Mucosa of descending colon (tissue), 3 donors: ENCODE results near the gene FBXL3. TPM values are rescaled to one million over a fixed set of nuclear protein-coding genes. Genes with fewer than 3 reads are reported as not detected.
A peak's percentile ranks its signal among the peaks of the same experiment; 100 is the strongest.
"Not testable (repeated sequence)": the region's sequence is repeated elsewhere in the genome, so short reads cannot be mapped to it uniquely, and the experiment has no call there.

Source experiments
- ATAC-seq: fragments of 200-7000 bp; cut with Tn5 transposase; one replicate; pipeline ENCODE4 v1.9.1; 2020; ENCODE audit warnings: mild to moderate bottlenecking, moderate library complexity
- DNase-seq, 3 donors: peaks; one replicate each; pipeline ENCODE4 v3.0.0-alpha.2; 2020
- H3K36me3 ChIP-seq: fragments of 200-600 bp; one replicate; pipeline ENCODE4 v1.8.0; 2021; ENCODE audit warnings: low read depth, mild to moderate bottlenecking
- H3K4me1 ChIP-seq: fragments of 200-600 bp; one replicate; pipeline ENCODE4 v1.8.0; 2021; ENCODE audit warnings: low read depth, mild to moderate bottlenecking
- H3K4me3 ChIP-seq: fragments of 200-600 bp; one replicate; pipeline ENCODE4 v1.8.0; 2021; ENCODE audit warnings: mild to moderate bottlenecking
- H3K9me3 ChIP-seq: fragments of 200-600 bp; one replicate; pipeline ENCODE4 v1.8.0; 2021; ENCODE audit warnings: mild to moderate bottlenecking
- intact Hi-C, 2 donors: fragments of 100-400 bp; cut with DNase I in 1 of 2; cut with micrococcal nuclease in 1 of 2; formaldehyde crosslinking; loops; one replicate each; pipeline versions ENCODE4 v1.11.0 to v1.11.1; 2022; cut with DNase I, micrococcal nuclease
- total RNA-seq, 3 donors: library from RNA; stranded (reverse); fragmentation: NEBNext Ultra II Directional in 2 of 3; extraction: Animal tissue kit (Norgen Biotek cat#: 25700) in 2 of 3; gene quantifications; one replicate each; pipeline versions ENCODE4 v1.2.1 to v1.2.4, GENCODE V29; 2021 to 2023
- TF ChIP-seq, protein P1 (sequence below): fragments of 200-600 bp; IDR thresholded peaks from one replicate; pipeline ENCODE4 v1.8.0; 2022; ENCODE audit warnings: antibody characterized with exemption, mild to moderate bottlenecking
- donor health status: DM: no; HTN: no; CAD: no; lungs with moderate emphysema.
- donor health status: DM: no; HTN: no; CAD: no.
- donor health status: DM: no; HTN: yes; CAD: no.

Gene FBXL3
- total RNA-seq, 3 donors from 2014 or later = 40.5 to 57.1 (median 56.0) TPM

DNA sequence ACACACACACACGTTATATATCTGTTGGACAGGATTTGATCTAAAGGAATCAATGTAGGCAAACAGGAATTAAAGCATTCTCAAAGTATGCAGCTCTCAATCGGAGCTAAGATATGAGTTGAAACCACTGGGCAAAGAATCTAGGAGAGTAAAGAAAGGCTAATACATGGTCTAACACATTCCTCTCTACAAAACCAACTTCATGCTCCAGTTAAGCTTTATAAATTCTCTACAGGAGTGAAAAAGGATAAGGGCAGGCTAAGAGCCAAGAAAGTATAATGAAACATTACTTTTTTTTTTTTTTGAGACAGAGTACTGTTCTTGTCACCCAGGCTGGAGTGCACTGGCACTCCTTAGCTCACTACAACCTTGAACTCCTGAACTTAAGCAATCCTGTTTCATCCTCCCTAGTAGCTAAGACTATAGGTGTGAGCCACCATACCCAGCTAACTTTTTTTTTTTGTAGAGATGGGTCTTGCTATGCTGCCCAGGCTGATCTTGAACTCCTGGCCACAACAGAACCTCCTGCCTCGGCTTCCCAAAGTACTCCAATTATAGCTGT lies 10.6 kb downstream of the FBXL3 start:
- TF ChIP-seq, protein P1, sequence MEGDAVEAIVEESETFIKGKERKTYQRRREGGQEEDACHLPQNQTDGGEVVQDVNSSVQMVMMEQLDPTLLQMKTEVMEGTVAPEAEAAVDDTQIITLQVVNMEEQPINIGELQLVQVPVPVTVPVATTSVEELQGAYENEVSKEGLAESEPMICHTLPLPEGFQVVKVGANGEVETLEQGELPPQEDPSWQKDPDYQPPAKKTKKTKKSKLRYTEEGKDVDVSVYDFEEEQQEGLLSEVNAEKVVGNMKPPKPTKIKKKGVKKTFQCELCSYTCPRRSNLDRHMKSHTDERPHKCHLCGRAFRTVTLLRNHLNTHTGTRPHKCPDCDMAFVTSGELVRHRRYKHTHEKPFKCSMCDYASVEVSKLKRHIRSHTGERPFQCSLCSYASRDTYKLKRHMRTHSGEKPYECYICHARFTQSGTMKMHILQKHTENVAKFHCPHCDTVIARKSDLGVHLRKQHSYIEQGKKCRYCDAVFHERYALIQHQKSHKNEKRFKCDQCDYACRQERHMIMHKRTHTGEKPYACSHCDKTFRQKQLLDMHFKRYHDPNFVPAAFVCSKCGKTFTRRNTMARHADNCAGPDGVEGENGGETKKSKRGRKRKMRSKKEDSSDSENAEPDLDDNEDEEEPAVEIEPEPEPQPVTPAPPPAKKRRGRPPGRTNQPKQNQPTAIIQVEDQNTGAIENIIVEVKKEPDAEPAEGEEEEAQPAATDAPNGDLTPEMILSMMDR = no peak
- no peaks in the 10 kb centered on the region for H3K9me3 ChIP-seq
- intact Hi-C loops = no loop called here
- peaks cover 36% of the 10 kb centered on the region for H3K4me1 ChIP-seq
- peak; percentile 67 for ATAC-seq
- no peak for DNase-seq
- H3K36me3 ChIP-seq = no peaks in the 10 kb centered on the region
- H3K4me3 ChIP-seq = no peak overlapping the region

GRCh38 chr13:77014906-77015685 lies 11.9 kb downstream of the FBXL3 start:
- Histone ChIP-seq H3K36me3 (no peaks in the 10 kb centered on the region), H3K9me3 (no peaks in the 10 kb centered on the region), H3K4me3 (no peak overlapping the region), H3K4me1 (peaks cover 24% of the 10 kb centered on the region)
- intact Hi-C loops = no loop called here
- DNase-seq (no peak), ATAC-seq (no peak)
- TF ChIP-seq, protein P1 = no peak

DNA sequence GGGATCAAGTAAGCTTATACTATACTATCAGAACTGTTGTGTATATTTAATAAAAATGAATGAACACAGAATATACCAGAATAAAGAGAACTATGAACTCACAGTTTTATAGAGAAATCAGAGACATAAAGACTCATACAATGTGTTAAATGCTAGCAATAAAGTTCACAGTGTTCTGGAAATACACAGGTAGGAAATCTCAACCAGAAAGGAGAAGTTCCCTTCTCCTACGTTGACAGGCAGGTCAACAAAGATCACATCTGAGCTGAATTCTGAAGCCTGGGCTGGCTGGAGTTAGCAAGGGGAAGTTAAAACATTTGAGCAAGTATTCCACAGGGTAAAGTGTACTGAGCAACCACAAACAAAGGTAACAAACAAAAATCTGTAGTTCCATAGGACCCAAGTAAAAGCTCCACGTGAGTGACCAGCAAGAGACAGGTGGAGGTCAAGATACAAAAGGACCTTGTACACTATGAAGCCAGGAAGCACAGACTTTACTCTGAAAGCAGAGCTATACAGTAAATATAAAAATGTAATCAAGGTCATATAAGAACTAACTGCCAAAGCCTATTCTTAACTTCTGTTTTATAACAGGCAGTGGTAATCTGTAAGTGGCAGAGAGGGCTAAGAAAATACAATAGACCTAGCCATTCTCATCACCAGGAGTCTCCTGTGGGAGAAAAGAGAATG lies 13.0 kb downstream of the FBXL3 start:
- ATAC-seq (peak; percentile 65), DNase-seq (no peak)
- TF ChIP-seq, protein P1 = no peak
- intact Hi-C loops = no loop called here
- Histone ChIP-seq H3K9me3 (no peaks in the 10 kb centered on the region), H3K4me3 (no peak overlapping the region), H3K36me3 (no peaks in the 10 kb centered on the region), H3K4me1 (peaks cover 13% of the 10 kb centered on the region)

DNA sequence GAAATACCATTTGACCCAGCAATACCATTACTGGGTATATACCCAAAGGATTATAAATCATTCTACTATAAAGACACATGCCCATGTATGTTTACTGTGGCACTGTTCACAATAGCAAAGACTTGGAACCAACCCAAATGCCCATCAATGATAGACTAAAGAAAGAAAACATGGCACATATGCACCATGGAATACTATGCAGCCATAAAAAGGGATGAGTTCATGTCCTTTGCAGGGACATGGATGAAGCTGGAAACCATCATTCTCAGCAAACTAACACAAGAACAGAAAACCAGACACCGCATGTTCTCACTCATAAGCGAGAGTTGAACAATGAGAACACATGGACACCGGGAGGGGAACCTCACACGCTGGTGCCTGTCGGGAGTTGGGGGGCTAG lies 17.2 kb downstream of the FBXL3 start:
- ATAC-seq, H3K9me3 ChIP-seq, H3K36me3 ChIP-seq, DNase-seq, H3K4me3 ChIP-seq, intact Hi-C loops, H3K4me1 ChIP-seq: not testable (repeated sequence)

- H3K9me3 ChIP-seq = no peaks in the 10 kb centered on the region
- no peaks in the 10 kb centered on the region for H3K4me1 ChIP-seq
- DNase-seq (no peak), ATAC-seq (no peak)
- no peaks in the 10 kb centered on the region for H3K36me3 ChIP-seq
- H3K4me3 ChIP-seq = no peak overlapping the region
- TF ChIP-seq, protein P1 = no peak
- intact Hi-C loops = no loop called here
Measured at GRCh38 chr13:77009011-77009410, 17.9 kb downstream of the FBXL3 start.

DNA sequence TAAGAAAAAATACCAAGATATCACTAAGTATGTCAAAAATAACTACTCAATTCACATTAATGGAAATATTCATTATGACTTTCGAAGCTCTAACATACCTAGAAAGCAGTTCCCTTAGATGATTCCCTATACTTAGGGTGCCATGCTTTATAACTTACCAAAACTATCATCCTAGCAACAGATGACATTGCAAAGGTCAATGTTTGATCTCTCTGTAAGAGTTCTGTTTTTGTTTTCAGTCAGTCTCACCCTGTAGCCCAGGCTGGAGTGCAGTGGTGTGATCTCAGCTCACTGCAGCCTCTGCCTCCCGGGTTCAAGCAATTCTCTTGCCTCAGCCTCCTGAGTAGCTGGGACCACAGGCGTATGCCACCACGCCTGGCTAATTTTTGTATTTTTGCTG lies 18.6 kb downstream of the FBXL3 start:
- H3K4me1 ChIP-seq, ATAC-seq, intact Hi-C loops, DNase-seq, H3K4me3 ChIP-seq, H3K36me3 ChIP-seq, H3K9me3 ChIP-seq: not testable (repeated sequence)
